ENCODE results near the gene EBLN2. TPM values are rescaled to one million over a fixed set of nuclear protein-coding genes. Genes with fewer than 3 reads are reported as not detected.
A peak's percentile ranks its signal among the peaks of the same experiment; 100 is the strongest.

Gene EBLN2
- total and polyA plus RNA-seq, 9 of the 15 experiments (the other 6 are each of a cell fraction or from before 2014, with no cell fraction given): 0.39 to 4.6 (median 2.2) TPM

DNA sequence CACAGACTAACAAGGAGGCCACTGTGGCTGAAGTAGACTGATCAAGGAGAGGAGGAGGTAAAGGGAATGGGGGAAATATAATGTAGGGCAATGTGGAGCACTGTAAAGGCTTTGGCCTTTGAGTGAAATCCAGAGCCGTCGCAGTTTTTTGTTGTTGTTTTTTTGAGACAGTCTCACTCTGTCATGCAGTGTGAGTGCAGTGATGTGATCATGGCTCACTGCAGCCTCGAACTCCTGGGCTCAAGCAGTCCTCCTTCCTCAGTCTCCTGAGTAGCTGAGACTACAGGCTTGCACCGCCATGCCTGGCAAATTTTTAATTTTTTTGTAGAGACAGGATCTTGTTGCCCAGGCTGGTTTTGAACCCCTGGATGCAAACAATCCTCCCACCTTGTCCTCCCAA lies 32.7 kb upstream of the EBLN2 start (continued):
- TF ChIP-seq, protein P1, sequence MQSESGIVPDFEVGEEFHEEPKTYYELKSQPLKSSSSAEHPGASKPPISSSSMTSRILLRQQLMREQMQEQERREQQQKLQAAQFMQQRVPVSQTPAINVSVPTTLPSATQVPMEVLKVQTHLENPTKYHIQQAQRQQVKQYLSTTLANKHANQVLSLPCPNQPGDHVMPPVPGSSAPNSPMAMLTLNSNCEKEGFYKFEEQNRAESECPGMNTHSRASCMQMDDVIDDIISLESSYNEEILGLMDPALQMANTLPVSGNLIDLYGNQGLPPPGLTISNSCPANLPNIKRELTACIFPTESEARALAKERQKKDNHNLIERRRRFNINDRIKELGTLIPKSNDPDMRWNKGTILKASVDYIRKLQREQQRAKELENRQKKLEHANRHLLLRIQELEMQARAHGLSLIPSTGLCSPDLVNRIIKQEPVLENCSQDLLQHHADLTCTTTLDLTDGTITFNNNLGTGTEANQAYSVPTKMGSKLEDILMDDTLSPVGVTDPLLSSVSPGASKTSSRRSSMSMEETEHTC (IDR thresholded peaks at IDR 0.05): no peak
- TF ChIP-seq POLR2AphosphoS5 (IDR thresholded peaks at IDR 0.05; ENCODE audit: control insufficient read depth, insufficient read depth, low read depth, low read length): no peak
- TF ChIP-seq CBX1 (IDR thresholded peaks at IDR 0.05; ENCODE audit: low read depth): no peak
- TF ChIP-seq ZNF197 (CRISPR knock-in tag; IDR thresholded peaks at IDR 0.05; ENCODE audit: low read depth): no peak
- no peak for TF ChIP-seq EWSR1 (IDR thresholded peaks at IDR 0.05; ENCODE audit: borderline replicate concordance, low read depth, partially characterized antibody)

DNA sequence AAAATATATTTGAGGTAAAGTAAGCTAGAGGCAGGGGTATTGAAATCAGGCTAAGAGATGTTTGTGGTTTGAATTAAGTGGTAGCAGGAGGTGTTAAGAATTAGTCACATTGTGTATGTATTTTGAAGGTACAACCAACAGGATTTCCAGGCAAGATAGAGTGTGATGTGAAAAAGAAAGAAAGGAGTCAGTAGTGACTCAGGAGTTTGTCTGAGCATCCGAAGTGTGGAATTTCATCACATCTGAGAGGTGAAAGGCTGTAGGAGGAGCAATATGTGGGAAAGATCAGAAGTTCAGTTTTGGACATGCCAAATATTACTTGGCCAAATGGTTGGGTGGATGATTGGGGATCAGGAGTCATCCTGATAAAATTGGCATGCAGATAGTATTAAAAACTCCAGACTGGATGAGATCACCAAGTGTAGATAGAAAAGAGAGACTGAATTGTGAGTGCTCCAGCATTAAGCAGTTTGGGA lies 32.1 kb upstream of the EBLN2 start:
- Histone ChIP-seq H3K4me2 (ENCODE audit: insufficient read depth, low read length) (no peak overlapping the region), H3K79me2 (ENCODE audit: control insufficient read depth, insufficient read depth, low read length) (peaks cover 100% of the 10 kb centered on the region), H3K9me3 (replicated peaks; ENCODE audit: control insufficient read depth, insufficient read depth, low read depth, low read length) (0 out of 2 replicates have a peak, but pooled peaks cover 3% of the 10 kb centered on the region), H3K4me1 (replicated peaks in 1 of 2; ENCODE audit: control insufficient read depth in 2 of 2, insufficient read depth in 2 of 2, low read length in 2 of 2) (peaks cover 9 to 10% of the 10 kb centered on the region in 2 experiments; a peak in 3 of 5 replicates), H3K27me3 (ENCODE audit: control insufficient read depth in 2 of 2, insufficient read depth in 2 of 2, low read length in 2 of 2) (no peaks in the 10 kb centered on the region), H3K4me3 (no peak overlapping the region), H4K20me1 (replicated peaks; ENCODE audit: control insufficient read depth, insufficient read depth, low read length) (peaks cover 33% of the 10 kb centered on the region), H3K9ac (ENCODE audit: insufficient read depth in 1 of 2, low read depth in 2 of 2, low read length in 2 of 2) (no peak overlapping the region; a peak in 1 of 4 replicates), H3K27ac (ENCODE audit: extremely low read depth, low read depth, low read length) (peak overlapping the region; percentile 25; the same call in 1 of the 3 replicates), H3K36me3 (ENCODE audit: control insufficient read depth, insufficient read depth, low read length) (peaks cover 20% of the 10 kb centered on the region), H2AFZ (ENCODE audit: low read depth, low read length) (no peak overlapping the region), H3K9me1 (ENCODE audit: control insufficient read depth, insufficient read depth, low read length) (no peaks in the 10 kb centered on the region)
- DNase-seq (ENCODE audit: extremely low read depth in 1 of 4, low spot score in 3 of 4) (peak in 1 of 4 experiments; percentile 9), ATAC-seq (peak; percentile 69), FAIRE-seq (peak; percentile 15)
- WGBS (ENCODE audit: insufficient coverage, low coverage, missing lambda C conversion rate): 30% methylated on average over 1 of the region's 1 CpG
- intact Hi-C loops (cut with micrococcal nuclease): no loop called here
- in situ Hi-C loops (cut with MboI): no loop called here
- CTCF ChIA-PET (ENCODE audit: low intra/inter-chr PET ratio): no interaction called here
- BruUV-seq (replicated peaks): no TSS peak
- POLR2A ChIA-PET: no interaction called here
- TF ChIP-seq RCOR1 (IDR thresholded peaks at IDR 0.05; ENCODE audit: borderline replicate concordance in 1 of 2, low read depth in 2 of 2, low read length in 2 of 2): 0 out of 4 replicates have a peak, but pooled peaks of 1 of the 2 experiments have one; percentile 24
- no peak for TF ChIP-seq TCF7 (IDR thresholded peaks at IDR 0.05; ENCODE audit: borderline replicate concordance)
- TF ChIP-seq ZNF224 (CRISPR knock-in tag; IDR thresholded peaks at IDR 0.05): no peak
- TF ChIP-seq DNMT1 (IDR thresholded peaks at IDR 0.05): no peak
- TF ChIP-seq HDAC1 (IDR thresholded peaks at IDR 0.05): no peak
- TF ChIP-seq YBX1 (IDR thresholded peaks at IDR 0.05): no peak
- no peak for TF ChIP-seq RAD21 (CRISPR knock-in tag; conservative IDR thresholded peaks at IDR 0.05 in 1 of 2, IDR thresholded peaks at IDR 0.05 in 1 of 2)
- TF ChIP-seq, protein P2, sequence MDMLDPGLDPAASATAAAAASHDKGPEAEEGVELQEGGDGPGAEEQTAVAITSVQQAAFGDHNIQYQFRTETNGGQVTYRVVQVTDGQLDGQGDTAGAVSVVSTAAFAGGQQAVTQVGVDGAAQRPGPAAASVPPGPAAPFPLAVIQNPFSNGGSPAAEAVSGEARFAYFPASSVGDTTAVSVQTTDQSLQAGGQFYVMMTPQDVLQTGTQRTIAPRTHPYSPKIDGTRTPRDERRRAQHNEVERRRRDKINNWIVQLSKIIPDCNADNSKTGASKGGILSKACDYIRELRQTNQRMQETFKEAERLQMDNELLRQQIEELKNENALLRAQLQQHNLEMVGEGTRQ (CRISPR knock-in tag; IDR thresholded peaks at IDR 0.05): no peak
- TF ChIP-seq C11orf30 (IDR thresholded peaks at IDR 0.05; ENCODE audit: low read depth): peak; percentile 41; the same call in 1 of the 2 replicates
- TF ChIP-seq CEBPG (CRISPR knock-in tag; IDR thresholded peaks at IDR 0.05): no peak; the same call in 1 of the 2 replicates
- TF ChIP-seq CEBPG (tag; conservative IDR thresholded peaks at IDR 0.05 in 1 of 2, IDR thresholded peaks at IDR 0.05 in 1 of 2): peak in 1 of 2 experiments; percentile 51; a peak in 2 of 4 replicates
- no peak for TF ChIP-seq KAT8 (IDR thresholded peaks at IDR 0.05; ENCODE audit: low read depth)
- TF ChIP-seq, protein P3, sequence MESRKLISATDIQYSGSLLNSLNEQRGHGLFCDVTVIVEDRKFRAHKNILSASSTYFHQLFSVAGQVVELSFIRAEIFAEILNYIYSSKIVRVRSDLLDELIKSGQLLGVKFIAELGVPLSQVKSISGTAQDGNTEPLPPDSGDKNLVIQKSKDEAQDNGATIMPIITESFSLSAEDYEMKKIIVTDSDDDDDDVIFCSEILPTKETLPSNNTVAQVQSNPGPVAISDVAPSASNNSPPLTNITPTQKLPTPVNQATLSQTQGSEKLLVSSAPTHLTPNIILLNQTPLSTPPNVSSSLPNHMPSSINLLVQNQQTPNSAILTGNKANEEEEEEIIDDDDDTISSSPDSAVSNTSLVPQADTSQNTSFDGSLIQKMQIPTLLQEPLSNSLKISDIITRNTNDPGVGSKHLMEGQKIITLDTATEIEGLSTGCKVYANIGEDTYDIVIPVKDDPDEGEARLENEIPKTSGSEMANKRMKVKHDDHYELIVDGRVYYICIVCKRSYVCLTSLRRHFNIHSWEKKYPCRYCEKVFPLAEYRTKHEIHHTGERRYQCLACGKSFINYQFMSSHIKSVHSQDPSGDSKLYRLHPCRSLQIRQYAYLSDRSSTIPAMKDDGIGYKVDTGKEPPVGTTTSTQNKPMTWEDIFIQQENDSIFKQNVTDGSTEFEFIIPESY (CRISPR knock-in tag; IDR thresholded peaks at IDR 0.05): no peak

Data from K562 (cell line).